SK-N-SH (cell line): ENCODE data around the gene IL18.

Experiments
- EP300 ChIP-seq, 2 experiments: IDR thresholded peaks; 2 replicates each; pipeline versions ENCODE4 v1.4.0 to v1.6.1; 2012; ENCODE audit warnings: borderline replicate concordance in 1 of 2, low read depth in 1 of 2, low read length in 1 of 2
- GABPA ChIP-seq: IDR thresholded peaks from 2 replicates; pipeline ENCODE4 v1.4.0; 2012; ENCODE audit warnings: low read depth, mild to moderate bottlenecking
- RCOR1 ChIP-seq: fragments of 150-350 bp; IDR thresholded peaks from 2 replicates; pipeline ENCODE4 v1.6.1; 2017; ENCODE audit warnings: antibody characterized with exemption, low read length
- ZBTB33 ChIP-seq: IDR thresholded peaks from 2 replicates; pipeline ENCODE4 v1.4.0; 2012; ENCODE audit warnings: low read depth, borderline replicate concordance

- no peak for TF ChIP-seq RCOR1
- no peak for TF ChIP-seq EP300 (IDR thresholded peaks at IDR 0.05; ENCODE audit: borderline replicate concordance in 1 of 2, low read depth in 1 of 2, low read length in 1 of 2)
- no peak for TF ChIP-seq GABPA
- no peak for TF ChIP-seq ZBTB33
Measured at GRCh38 chr11:112195951-112196351, 32.1 kb upstream of the IL18 start.
